Astrocyte of the cerebellum (primary cell): ENCODE data around the gene DDX51.

ENCODE experiments used
- DNase-seq: peaks from one replicate; pipeline ENCODE4 v3.0.0-alpha.2; 2011; ENCODE audit warnings: low read depth
- H3K4me3 ChIP-seq: 2 replicates; pipeline ENCODE4 v1.5.1; 2011; ENCODE audit warnings: mild to moderate bottlenecking, low read depth, low read length, moderate library complexity
- in situ Hi-C: cut with HindIII; loops from 2 replicates; pipeline ENCODE4 v1.10.0; 2017; ENCODE audit warnings: low sequenced_read_pairs
- TF ChIP-seq, protein P1 (sequence below): IDR thresholded peaks from 2 replicates; pipeline ENCODE4 v1.5.1; 2012; ENCODE audit warnings: low read length, low read depth, moderate library complexity, mild to moderate bottlenecking; ENCODE audit errors: missing control alignments

The DDX51 gene

DNA sequence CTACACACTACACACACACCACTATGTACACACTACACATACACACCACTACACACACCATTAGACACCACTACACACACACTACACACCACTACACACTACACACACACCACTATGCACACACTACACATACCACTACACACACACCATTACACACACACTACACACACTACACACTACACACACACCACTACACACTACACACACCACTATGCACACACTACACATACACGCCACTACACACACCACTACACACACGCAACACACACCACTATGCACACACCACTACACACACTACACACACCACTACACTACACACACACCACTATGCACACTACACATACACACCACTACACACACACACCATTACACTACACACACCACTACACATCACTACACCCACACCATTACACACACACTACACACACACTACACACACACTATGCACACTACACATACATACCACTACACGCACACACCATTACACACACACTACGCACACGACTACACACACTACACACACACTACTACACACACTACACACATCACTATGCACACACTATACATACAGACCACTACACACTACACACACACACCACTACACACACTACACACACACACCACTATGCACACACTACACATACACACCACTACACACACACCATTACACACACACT lies 13.8 kb upstream of the DDX51 start:
- DNase-seq: no peak
- TF ChIP-seq, protein P1, sequence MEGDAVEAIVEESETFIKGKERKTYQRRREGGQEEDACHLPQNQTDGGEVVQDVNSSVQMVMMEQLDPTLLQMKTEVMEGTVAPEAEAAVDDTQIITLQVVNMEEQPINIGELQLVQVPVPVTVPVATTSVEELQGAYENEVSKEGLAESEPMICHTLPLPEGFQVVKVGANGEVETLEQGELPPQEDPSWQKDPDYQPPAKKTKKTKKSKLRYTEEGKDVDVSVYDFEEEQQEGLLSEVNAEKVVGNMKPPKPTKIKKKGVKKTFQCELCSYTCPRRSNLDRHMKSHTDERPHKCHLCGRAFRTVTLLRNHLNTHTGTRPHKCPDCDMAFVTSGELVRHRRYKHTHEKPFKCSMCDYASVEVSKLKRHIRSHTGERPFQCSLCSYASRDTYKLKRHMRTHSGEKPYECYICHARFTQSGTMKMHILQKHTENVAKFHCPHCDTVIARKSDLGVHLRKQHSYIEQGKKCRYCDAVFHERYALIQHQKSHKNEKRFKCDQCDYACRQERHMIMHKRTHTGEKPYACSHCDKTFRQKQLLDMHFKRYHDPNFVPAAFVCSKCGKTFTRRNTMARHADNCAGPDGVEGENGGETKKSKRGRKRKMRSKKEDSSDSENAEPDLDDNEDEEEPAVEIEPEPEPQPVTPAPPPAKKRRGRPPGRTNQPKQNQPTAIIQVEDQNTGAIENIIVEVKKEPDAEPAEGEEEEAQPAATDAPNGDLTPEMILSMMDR: no peak
- in situ Hi-C loops: no loop called here
- no peak overlapping the region for H3K4me3 ChIP-seq

DNA sequence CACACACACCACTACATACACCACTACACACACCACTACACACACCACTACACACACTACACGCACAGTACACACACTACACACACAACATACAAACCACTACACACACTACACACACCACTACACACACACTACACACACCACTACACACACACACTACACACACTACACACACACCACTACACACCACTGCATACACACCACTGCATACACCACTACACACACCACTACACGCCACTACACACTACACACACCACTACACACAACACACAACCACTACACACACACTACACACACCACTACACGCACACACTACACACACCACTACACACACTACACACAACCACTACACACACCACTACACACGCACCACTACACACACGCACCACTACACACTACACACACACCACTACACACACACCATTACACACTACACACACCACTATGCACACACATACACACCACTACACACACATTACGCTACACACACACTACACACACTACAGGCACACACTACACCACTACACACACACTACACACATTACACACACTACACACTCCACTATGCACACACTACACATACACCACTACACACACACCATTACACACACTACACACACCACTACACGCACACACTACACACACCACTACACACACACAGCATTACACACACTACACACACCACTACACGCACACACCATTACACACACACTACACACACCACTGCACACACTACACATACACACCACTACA lies 12.6 kb upstream of the DDX51 start:
- TF ChIP-seq, protein P1: no peak

DNA sequence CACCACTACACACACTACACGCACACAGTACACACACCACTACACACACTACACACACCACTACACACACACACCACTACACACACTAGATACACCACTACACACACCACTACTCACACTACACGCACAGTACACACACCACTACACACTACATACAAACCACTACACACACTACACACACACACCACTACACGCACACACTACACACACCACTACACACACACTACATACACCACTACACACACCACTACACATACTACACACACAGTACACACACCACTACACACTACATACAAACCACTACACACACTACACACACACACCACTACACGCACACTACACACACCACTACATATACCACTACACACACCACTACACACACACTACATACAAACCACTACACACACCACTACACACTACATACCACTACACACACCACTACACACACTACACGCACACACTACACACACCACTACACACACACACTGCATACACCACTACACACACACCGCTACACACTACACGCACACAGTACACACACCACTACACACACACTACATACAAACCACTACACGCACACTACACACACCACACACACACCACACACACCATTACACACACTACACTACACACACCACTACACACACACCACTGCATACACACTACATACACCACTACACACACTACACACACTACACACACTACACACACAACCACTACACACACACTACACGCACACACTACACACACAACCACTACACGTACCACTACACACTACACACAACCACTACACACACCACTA lies 11.9 kb upstream of the DDX51 start:
- DNase-seq: no peak
- in situ Hi-C loops: no loop called here
- H3K4me3 ChIP-seq: no peak overlapping the region
- TF ChIP-seq, protein P1: no peak

More for the DNA sequence above, 12.6 kb upstream of the DDX51 start:
- H3K4me3 ChIP-seq: no peak overlapping the region
- in situ Hi-C loops: no loop called here
- no peak for DNase-seq

DNA sequence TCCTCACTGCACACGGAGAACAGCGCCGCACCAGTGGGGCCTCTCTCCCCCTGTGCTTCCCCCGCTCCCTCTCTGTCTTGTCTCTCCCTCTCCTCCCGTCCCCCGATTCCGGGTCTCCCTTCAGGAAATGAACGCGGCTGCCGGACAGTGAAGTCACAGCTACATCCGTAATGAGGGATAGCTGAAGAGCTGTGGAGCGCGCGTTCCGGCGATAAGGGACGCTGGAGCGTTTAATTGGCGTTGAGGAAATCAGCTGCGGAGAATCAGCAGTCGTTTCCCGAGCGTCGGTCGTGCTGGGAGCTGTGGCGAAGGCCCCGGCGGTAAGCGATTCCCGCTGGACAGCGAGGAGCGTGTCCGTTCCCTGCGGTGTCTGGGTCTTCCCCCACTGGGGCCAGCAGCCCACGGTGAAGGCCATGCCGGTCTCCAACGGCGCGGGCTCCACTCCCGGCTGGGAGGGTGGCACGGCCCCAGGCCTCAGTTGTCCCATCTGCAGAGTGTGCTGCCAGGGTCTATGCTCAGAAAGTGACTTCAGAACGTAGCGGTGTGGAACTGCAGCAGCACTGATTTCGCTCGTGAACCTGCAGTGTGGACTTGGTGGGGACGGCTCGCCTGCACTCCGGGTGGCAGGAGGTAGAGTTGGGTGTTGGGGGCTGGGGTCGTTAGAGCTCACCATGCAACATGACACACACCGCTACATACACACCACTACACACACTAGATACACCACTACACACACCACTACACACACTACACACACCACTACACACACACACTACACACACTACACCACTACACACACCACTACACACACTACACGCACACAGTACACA lies 11.0 kb upstream of the DDX51 start:
- TF ChIP-seq, protein P1: no peak
- DNase-seq: no peak
- H3K4me3 ChIP-seq: no peak overlapping the region
- in situ Hi-C loops: no loop called here

DNA sequence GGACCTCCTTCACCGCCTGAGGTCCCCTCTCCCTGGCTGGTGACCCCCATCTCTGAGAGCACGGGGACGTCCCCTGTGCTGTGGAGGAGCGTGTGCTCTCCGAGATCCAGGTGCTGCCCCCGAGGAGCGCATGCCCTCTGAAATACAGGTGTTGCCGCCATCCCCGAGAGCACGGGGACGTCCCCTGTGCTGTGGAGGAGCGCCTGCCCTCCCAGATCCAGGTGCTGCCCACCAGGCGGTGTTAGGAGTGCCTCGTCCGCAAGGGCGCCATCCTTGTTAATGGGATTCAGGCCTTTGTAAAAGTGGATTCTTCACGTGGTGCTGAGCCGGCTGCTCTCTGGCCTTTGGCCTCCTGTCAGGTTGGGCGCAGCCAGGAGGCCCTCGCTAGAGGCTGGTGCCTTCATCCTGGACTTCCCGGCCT lies 10.2 kb upstream of the DDX51 start:
- in situ Hi-C loops: no loop called here
- DNase-seq: no peak
- TF ChIP-seq, protein P1: no peak
- no peak overlapping the region for H3K4me3 ChIP-seq
